ENCODE measurements around the gene TRPM1.

DNA sequence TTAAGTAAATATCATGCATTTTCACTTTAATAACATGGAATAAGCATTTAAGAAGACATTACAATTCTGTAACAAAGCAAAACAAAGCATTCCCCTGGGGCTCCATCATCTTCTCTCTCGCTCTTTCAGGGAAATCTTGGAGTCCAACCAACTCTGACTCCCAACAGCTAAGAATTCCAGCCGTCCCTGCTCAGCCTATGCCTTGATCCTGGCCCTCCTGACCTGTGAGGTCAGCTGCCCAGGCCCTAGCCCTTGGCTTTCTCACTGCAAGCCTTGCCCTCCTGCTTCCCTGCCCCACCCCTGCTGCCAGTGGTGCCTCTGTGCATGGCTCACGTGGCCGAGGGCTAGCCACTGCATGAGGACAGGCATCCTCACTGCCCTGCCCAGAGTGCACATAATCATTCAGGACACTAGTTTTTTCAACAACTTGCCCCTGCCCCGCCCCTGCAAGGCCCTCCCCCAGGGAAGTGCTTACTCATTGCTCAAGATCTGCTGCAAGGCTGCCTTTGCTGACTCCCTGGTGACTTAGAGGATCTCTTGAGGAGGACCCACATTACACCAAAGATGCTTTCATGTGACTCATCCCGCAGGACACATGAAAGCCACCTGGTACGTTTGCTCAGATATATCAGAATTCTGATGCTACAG lies 147.7 kb downstream of the TRPM1 start:
- TF ChIP-seq POLR2A (IDR thresholded peaks at IDR 0.05), result peak in 1 of 2 donors; percentile 24
- TF ChIP-seq, protein P1, sequence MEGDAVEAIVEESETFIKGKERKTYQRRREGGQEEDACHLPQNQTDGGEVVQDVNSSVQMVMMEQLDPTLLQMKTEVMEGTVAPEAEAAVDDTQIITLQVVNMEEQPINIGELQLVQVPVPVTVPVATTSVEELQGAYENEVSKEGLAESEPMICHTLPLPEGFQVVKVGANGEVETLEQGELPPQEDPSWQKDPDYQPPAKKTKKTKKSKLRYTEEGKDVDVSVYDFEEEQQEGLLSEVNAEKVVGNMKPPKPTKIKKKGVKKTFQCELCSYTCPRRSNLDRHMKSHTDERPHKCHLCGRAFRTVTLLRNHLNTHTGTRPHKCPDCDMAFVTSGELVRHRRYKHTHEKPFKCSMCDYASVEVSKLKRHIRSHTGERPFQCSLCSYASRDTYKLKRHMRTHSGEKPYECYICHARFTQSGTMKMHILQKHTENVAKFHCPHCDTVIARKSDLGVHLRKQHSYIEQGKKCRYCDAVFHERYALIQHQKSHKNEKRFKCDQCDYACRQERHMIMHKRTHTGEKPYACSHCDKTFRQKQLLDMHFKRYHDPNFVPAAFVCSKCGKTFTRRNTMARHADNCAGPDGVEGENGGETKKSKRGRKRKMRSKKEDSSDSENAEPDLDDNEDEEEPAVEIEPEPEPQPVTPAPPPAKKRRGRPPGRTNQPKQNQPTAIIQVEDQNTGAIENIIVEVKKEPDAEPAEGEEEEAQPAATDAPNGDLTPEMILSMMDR (IDR thresholded peaks at IDR 0.05 in 4 of 5, conservative IDR thresholded peaks at IDR 0.05 in 1 of 5), result no peak

Measured in gastrocnemius medialis (tissue), 4 donors.